Kidney (tissue), 14 donors: Measurements from ENCODE around the gene ZDHHC18. TPM values are rescaled to one million over a fixed set of nuclear protein-coding genes. Genes with fewer than 3 reads are reported as not detected.

Experiments
- DNase-seq, 5 donors: peaks; one replicate each; pipeline ENCODE4 v3.0.0-alpha.2; 2013 to 2020
- FAIRE-seq: peaks from 2 replicates; lab custom pipeline; 2012; peaks lifted over from hg19 to GRCh38; lab: Jason Lieb, UNC
- H3K27ac ChIP-seq, 2 donors: one replicate each; pipeline ENCODE4 v1.7.0; 2013; ENCODE audit warnings: low read depth in 2 of 2, low read length in 2 of 2, inconsistent platforms in 1 of 2
- H3K27me3 ChIP-seq: one replicate; pipeline ENCODE4 v1.7.1; 2013; ENCODE audit warnings: low read length, inconsistent platforms; ENCODE audit not compliant: control insufficient read depth, insufficient read depth
- H3K36me3 ChIP-seq, 3 donors: one replicate each; pipeline versions ENCODE4 v1.7.0 to v1.7.1; 2013; ENCODE audit warnings: low read length in 3 of 3, control low read depth in 1 of 3, inconsistent platforms in 1 of 3; ENCODE audit not compliant: insufficient read depth in 3 of 3, control insufficient read depth in 2 of 3
- H3K4me1 ChIP-seq, 3 donors: one replicate each; pipeline versions ENCODE4 v1.7.0 to v1.7.1; 2013; ENCODE audit warnings: low read length in 3 of 3, inconsistent platforms in 1 of 3, low read depth in 1 of 3; ENCODE audit not compliant: control insufficient read depth in 2 of 3, insufficient read depth in 2 of 3
- H3K4me3 ChIP-seq, 3 donors: one replicate each; pipeline versions ENCODE4 v1.7.0 to v1.8.1; 2013; ENCODE audit warnings: low read length in 3 of 3, control low read depth in 1 of 3, inconsistent platforms in 1 of 3
- H3K9ac ChIP-seq, 3 donors: one replicate each; pipeline versions ENCODE4 v1.7.0 to v1.7.1; 2013; ENCODE audit warnings: low read length in 3 of 3, control low read depth in 1 of 3, inconsistent platforms in 1 of 3
- H3K9me3 ChIP-seq, 3 donors: one replicate each; pipeline versions ENCODE4 v1.7.0 to v1.7.1; 2013; ENCODE audit warnings: low read length in 3 of 3, control low read depth in 1 of 3, inconsistent platforms in 1 of 3; ENCODE audit not compliant: control insufficient read depth in 2 of 3, insufficient read depth in 1 of 3
- intact Hi-C: fragments of 100-400 bp; cut with DNase I; formaldehyde crosslinking; loops from one replicate; pipeline ENCODE4 v1.11.1; 2022
- polyA plus RNA-seq: library from polyadenylated mRNA; stranded (reverse); fragments of 350-450 nt; fragmentation: Illumina TruSeq; extraction: RNeasy Lipid Tissue Mini Kit (QIAGEN cat#74804); gene quantifications from one replicate; pipeline ENCODE4 v1.2.3, GENCODE V29; 2014; ENCODE audit warnings: low read depth, low replicate concordance; ENCODE audit not compliant: insufficient read depth
- total RNA-seq: library from RNA; stranded (reverse); fragmentation: NEBNext Ultra II Directional; extraction: Animal tissue kit (Norgen Biotek cat#: 25700); gene quantifications from one replicate; pipeline ENCODE4 v1.2.1, GENCODE V29; 2021
- TF ChIP-seq, protein P1 (sequence below): IDR thresholded peaks from 3 replicates; pipeline ENCODE4 v1.5.1; 2012; ENCODE audit warnings: mild to moderate bottlenecking, moderate library complexity, borderline replicate concordance; ENCODE audit not compliant: insufficient read depth; ENCODE audit errors: extremely low read depth
- donor health status: control.
- donor health status: control.
- donor health status: control.
- donor health status: control.
- donor health status: control.
- donor health status: DM: yes; HTN: yes; CAD: no.
- donor health status: Normal renal cell carcinoma (clear cell type).

Gene ZDHHC18
- total and polyA plus RNA-seq, 2 donors from 2014 or later = 6.7 to 15.6 TPM

DNA sequence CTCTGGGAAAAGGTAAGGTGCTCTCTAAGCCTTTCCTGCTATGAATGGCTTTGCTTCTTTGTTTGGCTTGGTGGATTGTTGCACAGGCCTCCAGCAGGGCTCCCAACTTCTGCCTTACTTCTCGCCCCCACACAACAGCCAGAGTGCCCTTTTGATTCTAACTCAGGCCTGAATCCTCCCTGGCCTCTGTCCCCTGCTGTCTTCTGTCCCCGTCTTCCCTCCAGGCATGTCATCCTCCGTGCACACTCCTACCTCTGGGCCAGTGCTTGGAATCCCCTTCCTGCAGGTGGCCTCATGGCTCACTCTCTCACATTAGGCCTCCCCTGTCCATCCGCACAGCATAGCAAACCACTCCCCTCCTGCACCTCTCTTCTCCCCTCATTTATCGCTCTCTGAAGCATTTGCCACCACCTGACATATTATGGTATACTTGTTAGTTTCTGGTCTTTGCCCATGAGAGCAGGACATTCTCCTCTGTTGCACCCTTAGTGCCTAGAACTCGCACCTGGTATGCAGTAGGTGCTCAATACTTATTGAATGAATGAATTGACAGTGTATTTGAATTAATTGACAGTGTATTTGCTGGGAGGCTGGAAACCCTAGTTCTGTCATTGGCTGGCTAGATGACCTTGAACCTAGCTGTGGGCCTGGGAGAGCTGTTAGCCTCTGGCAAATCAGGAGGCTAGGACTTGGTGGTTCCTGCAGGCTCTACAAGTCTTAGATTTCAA lies 2.9 kb downstream of the ZDHHC18 start:
- Histone ChIP-seq H3K36me3 (peaks cover 0 to 14% (median 2%) of the 10 kb centered on the region in 3 donors), H3K4me3 (no peak overlapping the region), H3K27me3 (no peaks in the 10 kb centered on the region), H3K27ac (no peak overlapping the region), H3K4me1 (peaks cover 0 to 17% (median 4%) of the 10 kb centered on the region in 3 donors), H3K9me3 (no peaks in the 10 kb centered on the region), H3K9ac (no peak overlapping the region)
- intact Hi-C loops = no loop called here
- TF ChIP-seq, protein P1, sequence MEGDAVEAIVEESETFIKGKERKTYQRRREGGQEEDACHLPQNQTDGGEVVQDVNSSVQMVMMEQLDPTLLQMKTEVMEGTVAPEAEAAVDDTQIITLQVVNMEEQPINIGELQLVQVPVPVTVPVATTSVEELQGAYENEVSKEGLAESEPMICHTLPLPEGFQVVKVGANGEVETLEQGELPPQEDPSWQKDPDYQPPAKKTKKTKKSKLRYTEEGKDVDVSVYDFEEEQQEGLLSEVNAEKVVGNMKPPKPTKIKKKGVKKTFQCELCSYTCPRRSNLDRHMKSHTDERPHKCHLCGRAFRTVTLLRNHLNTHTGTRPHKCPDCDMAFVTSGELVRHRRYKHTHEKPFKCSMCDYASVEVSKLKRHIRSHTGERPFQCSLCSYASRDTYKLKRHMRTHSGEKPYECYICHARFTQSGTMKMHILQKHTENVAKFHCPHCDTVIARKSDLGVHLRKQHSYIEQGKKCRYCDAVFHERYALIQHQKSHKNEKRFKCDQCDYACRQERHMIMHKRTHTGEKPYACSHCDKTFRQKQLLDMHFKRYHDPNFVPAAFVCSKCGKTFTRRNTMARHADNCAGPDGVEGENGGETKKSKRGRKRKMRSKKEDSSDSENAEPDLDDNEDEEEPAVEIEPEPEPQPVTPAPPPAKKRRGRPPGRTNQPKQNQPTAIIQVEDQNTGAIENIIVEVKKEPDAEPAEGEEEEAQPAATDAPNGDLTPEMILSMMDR = no peak
- FAIRE-seq = no peak
- no peak for DNase-seq

DNA sequence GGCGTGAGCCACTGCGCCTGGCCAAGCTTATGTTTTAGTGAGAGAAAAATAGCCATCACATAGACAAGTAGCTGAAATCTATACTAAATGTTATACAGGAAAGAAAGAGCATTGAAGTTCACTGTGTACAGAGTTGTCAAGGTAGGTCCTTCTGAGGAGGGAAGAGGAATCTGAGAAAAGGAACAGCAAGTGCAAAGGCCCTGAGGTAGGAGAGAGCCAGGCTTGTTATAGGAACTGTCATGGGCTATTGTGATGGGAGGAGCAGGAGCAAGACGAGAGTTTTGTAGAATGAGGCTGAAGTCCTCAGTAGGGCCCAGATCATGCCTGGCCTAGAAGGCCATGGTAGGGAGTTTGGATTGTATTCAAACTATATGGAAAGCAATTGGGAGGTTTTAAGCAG lies 4.6 kb downstream of the ZDHHC18 start:
- Histone ChIP-seq H3K4me3 (no peak overlapping the region), H3K9ac (no peak overlapping the region), H3K27ac (no peak overlapping the region), H3K9me3 (no peaks in the 10 kb centered on the region), H3K36me3 (peaks cover 0 to 22% (median 3%) of the 10 kb centered on the region in 3 donors), H3K27me3 (no peaks in the 10 kb centered on the region), H3K4me1 (peaks cover 0 to 16% (median 4%) of the 10 kb centered on the region in 3 donors)
- intact Hi-C loops = no loop called here
- TF ChIP-seq, protein P1 = no peak
- no peak for FAIRE-seq
- DNase-seq = no peak

DNA sequence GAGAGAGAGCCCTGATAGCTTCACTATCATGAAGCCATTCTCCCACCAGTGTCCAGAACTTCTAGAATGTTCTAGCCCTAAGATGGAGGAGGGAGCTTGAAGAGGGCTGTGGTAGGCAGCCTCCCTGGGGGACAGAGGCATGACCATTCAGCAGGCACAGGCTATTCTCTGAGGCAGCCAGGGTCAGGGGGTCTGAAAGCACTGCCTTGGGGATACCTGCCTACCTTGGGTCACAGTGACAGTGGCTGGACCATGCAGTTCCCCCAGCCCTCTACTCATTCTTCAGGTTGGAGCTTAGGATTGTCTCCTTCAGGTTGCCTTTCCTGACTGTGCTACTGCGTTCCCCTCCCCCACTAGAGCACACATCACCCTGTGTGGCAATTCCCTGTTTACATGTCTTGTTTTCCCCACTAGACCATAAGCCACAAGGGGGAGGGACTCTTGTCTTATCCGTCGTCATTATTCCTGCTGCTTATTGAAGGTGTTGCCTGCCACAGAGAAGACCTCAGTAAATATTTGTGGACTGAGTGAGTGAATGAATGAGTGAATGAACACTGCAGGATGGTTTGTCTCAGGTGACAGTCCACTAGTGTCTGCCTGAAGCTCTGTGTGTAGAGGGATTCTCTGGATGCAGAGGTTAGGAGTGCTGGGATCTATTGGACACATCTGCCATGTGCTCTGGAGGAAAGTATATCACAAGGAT lies 5.2 kb downstream of the ZDHHC18 start:
- Histone ChIP-seq H3K9ac (no peak overlapping the region), H3K4me1 (peaks cover 0 to 15% (median 4%) of the 10 kb centered on the region in 3 donors), H3K27me3 (no peaks in the 10 kb centered on the region), H3K9me3 (no peaks in the 10 kb centered on the region), H3K36me3 (peaks cover 0 to 23% (median 3%) of the 10 kb centered on the region in 3 donors), H3K4me3 (no peak overlapping the region), H3K27ac (no peak overlapping the region)
- TF ChIP-seq, protein P1 = no peak
- no peak for DNase-seq
- FAIRE-seq = no peak
- intact Hi-C loops = no loop called here
